ENCODE data around the gene DUSP7.
"Not testable (repeated sequence)": the region's sequence is repeated elsewhere in the genome, so short reads cannot be mapped to it uniquely, and the experiment has no call there.

DUSP7 gene

GRCh38 chr3:52046186-52046901 is 10.0 kb downstream of the DUSP7 start:
- DNase-seq: no peak

GRCh38 chr3:52044869-52045619 is 11.3 kb downstream of the DUSP7 start:
- DNase-seq: no peak

GRCh38 chr3:52043750-52044149 is 12.6 kb downstream of the DUSP7 start:
- DNase-seq: no peak

GRCh38 chr3:52043039-52043438 is 13.3 kb downstream of the DUSP7 start:
- DNase-seq: not testable (repeated sequence)

GRCh38 chr3:52041118-52041731 is 15.1 kb downstream of the DUSP7 start:
- no peak for DNase-seq

GRCh38 chr3:52040600-52040999 is 15.8 kb downstream of the DUSP7 start:
- no peak for DNase-seq

- DNase-seq: no peak
Observed at GRCh38 chr3:52039846-52040245, 16.5 kb downstream of the DUSP7 start.

- no peak for DNase-seq
Observed at GRCh38 chr3:52039426-52039825, 16.9 kb downstream of the DUSP7 start.

- DNase-seq: no peak
Observed at GRCh38 chr3:52038227-52038626, 18.1 kb downstream of the DUSP7 start.

GRCh38 chr3:52037291-52037690 is 19.1 kb downstream of the DUSP7 start:
- no peak for DNase-seq

- DNase-seq: no peak
Observed at GRCh38 chr3:52036829-52037228, 19.5 kb downstream of the DUSP7 start.

- DNase-seq: no peak
Observed at GRCh38 chr3:52036222-52036694, 20.1 kb downstream of the DUSP7 start.

GRCh38 chr3:52034651-52035050 is 21.7 kb downstream of the DUSP7 start:
- no peak for DNase-seq

GRCh38 chr3:52034212-52034611 is 22.2 kb downstream of the DUSP7 start:
- DNase-seq: no peak

GRCh38 chr3:52033748-52034147 is 22.6 kb downstream of the DUSP7 start:
- DNase-seq: not testable (repeated sequence)

GRCh38 chr3:52032702-52033408 is 23.5 kb downstream of the DUSP7 start:
- no peak for DNase-seq

GRCh38 chr3:52031896-52032295 is 24.5 kb downstream of the DUSP7 start:
- DNase-seq: no peak

- DNase-seq: no peak
Observed at GRCh38 chr3:52030714-52031310, 25.6 kb downstream of the DUSP7 start.

- no peak for DNase-seq
Observed at GRCh38 chr3:52029535-52029934, 26.8 kb downstream of the DUSP7 start.

GRCh38 chr3:52029053-52029452 is 27.3 kb downstream of the DUSP7 start:
- DNase-seq: no peak

GRCh38 chr3:52028572-52028971 is 27.8 kb downstream of the DUSP7 start:
- DNase-seq: no peak

- DNase-seq: no peak
Observed at GRCh38 chr3:52026041-52026440, 30.3 kb downstream of the DUSP7 start.

GRCh38 chr3:52025453-52025852 is 30.9 kb downstream of the DUSP7 start:
- no peak for DNase-seq
